Muscle layer of duodenum (tissue), 2 donors: ENCODE measurements around the gene CLASP1.
A peak's percentile ranks its signal among the peaks of the same experiment; 100 is the strongest.
"Not testable (repeated sequence)": the region's sequence is repeated elsewhere in the genome, so short reads cannot be mapped to it uniquely, and the experiment has no call there.

Experiments used
- H3K27ac ChIP-seq: one replicate; pipeline ENCODE4 v1.7.0; 2013; ENCODE audit warnings: mild to moderate bottlenecking, low read length
- H3K27me3 ChIP-seq: one replicate; pipeline ENCODE4 v1.7.0; 2013; ENCODE audit warnings: low read depth, mild to moderate bottlenecking, control low read depth, low read length
- H3K36me3 ChIP-seq, 2 donors: one replicate each; pipeline ENCODE4 v1.7.0; 2013; ENCODE audit warnings: low read length in 2 of 2, control low read depth in 1 of 2, mild to moderate bottlenecking in 1 of 2; ENCODE audit not compliant: insufficient read depth in 2 of 2, control insufficient read depth in 1 of 2
- H3K4me1 ChIP-seq, 2 donors: one replicate each; pipeline ENCODE4 v1.7.0; 2013; ENCODE audit warnings: low read length in 2 of 2, mild to moderate bottlenecking in 2 of 2, control low read depth in 1 of 2, moderate library complexity in 1 of 2; ENCODE audit not compliant: insufficient read depth in 2 of 2, control insufficient read depth in 1 of 2
- H3K4me3 ChIP-seq, 2 donors: one replicate each; pipeline ENCODE4 v1.7.0; 2013; ENCODE audit warnings: low read length in 2 of 2, low read depth in 1 of 2, mild to moderate bottlenecking in 1 of 2
- H3K9me3 ChIP-seq, 2 donors: one replicate each; pipeline ENCODE4 v1.7.0; 2013; ENCODE audit warnings: low read length in 2 of 2, control low read depth in 1 of 2, mild to moderate bottlenecking in 1 of 2; ENCODE audit not compliant: control insufficient read depth in 1 of 2
- donor health status: healthy.

The CLASP1 gene

GRCh38 chr2:121686218-121686617 is 37.0 kb upstream of the CLASP1 start:
- Histone ChIP-seq H3K4me1 (peaks cover 5 to 6% of the 10 kb centered on the region in 2 donors), H3K36me3 (no peaks in the 10 kb centered on the region), H3K27me3 (no peaks in the 10 kb centered on the region), H3K9me3 (peaks cover 6 to 22% of the 10 kb centered on the region in 2 donors), H3K27ac (no peak overlapping the region), H3K4me3 (no peak overlapping the region)

GRCh38 chr2:121682396-121683298 is 33.4 kb upstream of the CLASP1 start:
- Histone ChIP-seq H3K9me3 (peaks cover 6 to 32% of the 10 kb centered on the region in 2 donors), H3K27me3 (no peaks in the 10 kb centered on the region), H3K4me1 (no peaks in the 10 kb centered on the region), H3K36me3 (no peaks in the 10 kb centered on the region), H3K27ac (no peak overlapping the region), H3K4me3 (peak overlapping the region in 1 of 2 donors; percentile 41)

GRCh38 chr2:121677855-121678254 is 28.6 kb upstream of the CLASP1 start:
- H3K4me3 ChIP-seq = no peak overlapping the region
- H3K9me3 ChIP-seq = peaks cover 6 to 27% of the 10 kb centered on the region in 2 donors
- no peaks in the 10 kb centered on the region for H3K27me3 ChIP-seq
- H3K36me3 ChIP-seq = no peaks in the 10 kb centered on the region
- no peak overlapping the region for H3K27ac ChIP-seq
- H3K4me1 ChIP-seq = no peaks in the 10 kb centered on the region

GRCh38 chr2:121671621-121672020 is 22.4 kb upstream of the CLASP1 start:
- not testable (repeated sequence) for H3K27me3 ChIP-seq, H3K9me3 ChIP-seq, H3K4me1 ChIP-seq, H3K4me3 ChIP-seq, H3K36me3 ChIP-seq, H3K27ac ChIP-seq

GRCh38 chr2:121670181-121670580 is 20.9 kb upstream of the CLASP1 start:
- H3K27me3 ChIP-seq = no peaks in the 10 kb centered on the region
- H3K4me1 ChIP-seq = no peaks in the 10 kb centered on the region
- H3K9me3 ChIP-seq = peaks cover 0 to under 1% of the 10 kb centered on the region in 2 donors
- no peak overlapping the region for H3K27ac ChIP-seq
- H3K4me3 ChIP-seq = no peak overlapping the region
- H3K36me3 ChIP-seq = no peaks in the 10 kb centered on the region

GRCh38 chr2:121667618-121668017 is 18.4 kb upstream of the CLASP1 start:
- Histone ChIP-seq H3K27me3 (no peaks in the 10 kb centered on the region), H3K9me3 (no peaks in the 10 kb centered on the region), H3K4me1 (no peaks in the 10 kb centered on the region), H3K36me3 (no peaks in the 10 kb centered on the region), H3K27ac (no peak overlapping the region), H3K4me3 (no peak overlapping the region)

GRCh38 chr2:121666042-121666441 is 16.8 kb upstream of the CLASP1 start:
- Histone ChIP-seq H3K4me1 (no peaks in the 10 kb centered on the region), H3K27me3 (no peaks in the 10 kb centered on the region), H3K36me3 (no peaks in the 10 kb centered on the region), H3K4me3 (no peak overlapping the region), H3K27ac (no peak overlapping the region), H3K9me3 (no peaks in the 10 kb centered on the region)

GRCh38 chr2:121665504-121665903 is 16.2 kb upstream of the CLASP1 start:
- Histone ChIP-seq H3K36me3 (no peaks in the 10 kb centered on the region), H3K27me3 (no peaks in the 10 kb centered on the region), H3K4me3 (no peak overlapping the region), H3K27ac (no peak overlapping the region), H3K9me3 (no peaks in the 10 kb centered on the region), H3K4me1 (no peaks in the 10 kb centered on the region)

- peaks cover 0 to under 1% of the 10 kb centered on the region in 2 donors for H3K36me3 ChIP-seq
- no peaks in the 10 kb centered on the region for H3K9me3 ChIP-seq
- H3K4me3 ChIP-seq = no peak overlapping the region
- H3K4me1 ChIP-seq = no peaks in the 10 kb centered on the region
- no peaks in the 10 kb centered on the region for H3K27me3 ChIP-seq
- no peak overlapping the region for H3K27ac ChIP-seq
Observed at GRCh38 chr2:121664713-121665112, 15.5 kb upstream of the CLASP1 start.

GRCh38 chr2:121664086-121664485 is 14.8 kb upstream of the CLASP1 start:
- Histone ChIP-seq H3K27ac (no peak overlapping the region), H3K27me3 (no peaks in the 10 kb centered on the region), H3K4me3 (no peak overlapping the region), H3K4me1 (no peaks in the 10 kb centered on the region), H3K9me3 (no peaks in the 10 kb centered on the region), H3K36me3 (peaks cover 0 to 3% of the 10 kb centered on the region in 2 donors)

GRCh38 chr2:121663434-121663833 is 14.2 kb upstream of the CLASP1 start:
- peaks cover 0 to 3% of the 10 kb centered on the region in 2 donors for H3K36me3 ChIP-seq
- H3K27me3 ChIP-seq = no peaks in the 10 kb centered on the region
- H3K27ac ChIP-seq = no peak overlapping the region
- H3K4me3 ChIP-seq = no peak overlapping the region
- no peaks in the 10 kb centered on the region for H3K9me3 ChIP-seq
- H3K4me1 ChIP-seq = no peaks in the 10 kb centered on the region

GRCh38 chr2:121662656-121663055 is 13.4 kb upstream of the CLASP1 start:
- H3K27me3 ChIP-seq = no peaks in the 10 kb centered on the region

More at GRCh38 chr2:121662656-121663055, 13.4 kb upstream of the CLASP1 start:
- Histone ChIP-seq H3K4me3 (no peak overlapping the region), H3K9me3 (no peaks in the 10 kb centered on the region), H3K36me3 (peaks cover 0 to 3% of the 10 kb centered on the region in 2 donors), H3K27ac (no peak overlapping the region), H3K4me1 (no peaks in the 10 kb centered on the region)
